IgD-negative memory B cell (primary cell): Measurements from ENCODE around the gene COL18A1. TPM values are rescaled to one million over a fixed set of nuclear protein-coding genes. Genes with fewer than 3 reads are reported as not detected.
A peak's percentile ranks its signal among the peaks of the same experiment; 100 is the strongest.

ENCODE experiments used
- H3K27ac Mint-ChIP-seq, 3 donors: one replicate each; pipeline ENCODE4 v1.8.0; 2020 to 2022; ENCODE audit warnings: mild to moderate bottlenecking in 3 of 3, mixed read lengths in 3 of 3, moderate library complexity in 1 of 3
- H3K27me3 Mint-ChIP-seq: one replicate; pipeline ENCODE4 v1.8.0; 2021; ENCODE audit warnings: mixed read lengths
- H3K36me3 Mint-ChIP-seq: one replicate; pipeline ENCODE4 v1.8.0; 2020; ENCODE audit warnings: mild to moderate bottlenecking, mixed read lengths
- H3K4me1 Mint-ChIP-seq, 3 donors: one replicate each; pipeline ENCODE4 v1.8.0; 2020 to 2022; ENCODE audit warnings: mixed read lengths in 3 of 3, mild to moderate bottlenecking in 1 of 3
- H3K4me3 Mint-ChIP-seq, 4 donors: one replicate each; pipeline ENCODE4 v1.8.0; 2020 to 2022; ENCODE audit warnings: mild to moderate bottlenecking in 4 of 4, mixed read lengths in 4 of 4, moderate library complexity in 3 of 4
- H3K9me3 Mint-ChIP-seq, 3 donors: one replicate each; pipeline ENCODE4 v1.8.0; 2020 to 2021; ENCODE audit warnings: mixed read lengths in 3 of 3, mild to moderate bottlenecking in 1 of 3
- polyA plus RNA-seq: library from polyadenylated mRNA; unstranded; fragments of 300-500 nt; fragmentation: Illumina TruSeq; gene quantifications from one replicate; pipeline ENCODE4 v1.2.3, GENCODE V29; 2021

The COL18A1 gene
- polyA plus RNA-seq, 1 donor from 2014 or later: 4.0 TPM

DNA sequence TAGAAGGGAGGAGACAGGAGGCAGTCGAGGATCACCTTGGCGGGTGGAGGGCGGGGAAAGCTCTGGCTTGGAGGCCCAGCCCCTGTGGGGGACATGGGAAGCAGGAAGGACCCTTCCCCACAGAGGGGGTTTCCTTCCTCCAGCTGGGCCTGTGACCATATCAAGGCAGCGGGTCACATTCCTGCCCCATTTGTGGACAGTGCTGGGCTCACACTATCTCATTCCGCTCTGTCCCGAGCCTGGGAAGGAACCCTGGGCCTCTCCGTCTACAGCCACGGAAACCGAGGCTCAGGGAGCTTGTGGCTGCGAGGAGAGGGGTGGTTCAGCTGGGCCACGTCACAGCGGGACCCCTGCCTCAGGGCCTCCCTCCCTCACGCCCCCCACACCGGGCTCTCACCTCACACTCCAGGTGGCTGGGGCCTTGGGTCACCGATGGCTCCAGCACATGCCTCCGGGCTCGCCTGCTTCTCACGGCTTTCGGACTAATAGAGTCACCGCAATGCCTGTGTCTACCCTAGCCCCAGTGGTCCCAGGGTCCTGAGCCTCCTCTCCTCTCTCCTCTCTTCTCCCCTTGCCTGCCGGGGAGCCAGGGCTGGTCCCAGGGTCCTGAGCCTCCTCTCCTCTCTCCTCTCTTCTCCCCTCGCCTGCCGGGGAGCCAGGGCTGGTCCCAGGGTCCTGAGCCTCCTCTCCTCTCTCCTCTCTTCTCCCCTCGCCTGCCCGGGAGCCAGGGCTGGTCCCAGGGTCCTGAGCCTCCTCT, 80.9 kb downstream of the COL18A1 start:
- Mint-ChIP-seq H3K4me1 (peaks cover 4 to 9% (median 5%) of the 10 kb centered on the region in 3 donors), H3K27me3 (no peaks in the 10 kb centered on the region), H3K36me3 (no peaks in the 10 kb centered on the region), H3K9me3 (no peaks in the 10 kb centered on the region), H3K27ac (peak overlapping the region in 1 of 3 donors; percentile 80), H3K4me3 (no peak overlapping the region)

- no peak overlapping the region for H3K4me3 Mint-ChIP-seq
- H3K27ac Mint-ChIP-seq: peak overlapping the region in 1 of 3 donors; percentile 80
- H3K9me3 Mint-ChIP-seq: no peaks in the 10 kb centered on the region
- no peaks in the 10 kb centered on the region for H3K36me3 Mint-ChIP-seq
- peaks cover 4 to 9% (median 5%) of the 10 kb centered on the region in 3 donors for H3K4me1 Mint-ChIP-seq
- no peaks in the 10 kb centered on the region for H3K27me3 Mint-ChIP-seq
These were observed 81.6 kb downstream of the COL18A1 start for GRCh38 chr21:45486443-45487160.

DNA sequence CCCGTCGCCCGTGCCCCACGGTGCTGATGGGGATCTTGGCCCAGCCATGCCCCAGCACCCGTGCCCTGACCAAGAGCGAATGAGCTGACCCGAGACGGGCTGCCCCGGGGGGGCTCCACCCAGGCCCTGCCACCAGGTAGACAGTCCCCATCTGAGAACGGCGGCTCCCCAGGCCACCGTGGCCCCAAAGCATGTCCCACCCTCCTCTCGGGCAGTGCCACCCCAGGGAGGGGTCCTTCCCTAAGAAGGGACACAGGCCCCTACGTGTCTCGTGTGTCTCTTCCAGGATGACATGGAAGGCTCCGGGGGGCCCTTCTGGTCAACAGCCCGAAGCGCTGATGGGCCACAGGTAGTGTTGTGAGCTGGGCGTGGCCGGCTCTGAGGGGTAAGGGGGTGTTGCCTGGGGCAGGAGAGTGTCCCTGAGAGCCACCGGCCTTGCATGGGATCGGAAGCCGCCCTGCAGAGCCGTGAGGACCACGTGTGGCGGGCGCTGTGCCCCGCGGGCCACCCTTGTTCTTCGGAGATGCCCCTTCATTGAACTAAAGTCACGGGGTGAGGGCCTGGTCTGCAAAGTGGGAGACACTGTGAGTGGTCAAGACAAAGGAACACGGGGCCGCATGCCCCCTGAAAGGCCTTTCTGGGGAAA, 82.3 kb downstream of the COL18A1 start:
- H3K27ac Mint-ChIP-seq: no peak overlapping the region

DNA sequence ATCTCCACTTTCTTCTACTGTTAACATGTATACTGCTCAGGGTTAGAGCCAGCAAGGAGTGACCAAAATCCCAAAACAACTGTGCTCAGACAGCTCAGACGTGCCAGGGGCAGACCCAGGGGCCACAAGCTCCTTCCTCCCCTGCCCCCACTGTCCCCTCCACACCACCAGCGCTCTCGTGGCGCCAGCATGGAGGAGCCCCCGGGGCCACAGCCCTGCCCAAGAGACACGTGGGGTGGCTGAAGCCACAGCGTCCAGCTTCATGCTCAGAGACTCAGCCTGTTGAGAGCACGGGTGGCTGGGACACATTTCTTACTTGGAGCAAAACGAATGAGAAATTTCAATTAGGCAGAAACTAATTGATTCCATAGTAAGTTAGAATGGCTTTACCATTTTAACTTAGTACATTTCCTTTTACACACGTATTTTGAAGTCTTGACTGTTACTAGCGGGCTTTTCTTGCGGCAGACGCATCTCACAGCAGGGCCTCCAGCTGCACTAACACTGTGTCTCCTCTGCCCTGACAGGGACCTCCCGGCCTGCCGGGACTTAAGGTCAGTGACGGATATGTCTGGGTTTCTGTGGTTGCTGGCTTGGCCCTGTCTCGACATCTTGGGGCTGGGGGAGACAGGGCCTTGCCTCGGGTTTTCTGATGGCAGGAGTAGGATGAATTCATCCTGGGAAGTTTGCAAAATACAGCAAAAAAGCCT, 83.1 kb downstream of the COL18A1 start:
- Mint-ChIP-seq H3K4me1 (peaks cover under 1 to 6% (median 2%) of the 10 kb centered on the region in 3 donors), H3K9me3 (no peaks in the 10 kb centered on the region), H3K27me3 (no peaks in the 10 kb centered on the region), H3K36me3 (no peaks in the 10 kb centered on the region), H3K4me3 (no peak overlapping the region), H3K27ac (no peak overlapping the region)

More for the DNA sequence above, 82.3 kb downstream of the COL18A1 start:
- H3K27me3 Mint-ChIP-seq: no peaks in the 10 kb centered on the region
- H3K36me3 Mint-ChIP-seq: no peaks in the 10 kb centered on the region
- peaks cover 4 to 9% (median 5%) of the 10 kb centered on the region in 3 donors for H3K4me1 Mint-ChIP-seq
- H3K9me3 Mint-ChIP-seq: no peaks in the 10 kb centered on the region
- no peak overlapping the region for H3K4me3 Mint-ChIP-seq

- Mint-ChIP-seq H3K27me3 (no peaks in the 10 kb centered on the region), H3K27ac (no peak overlapping the region), H3K36me3 (no peaks in the 10 kb centered on the region), H3K4me3 (no peak overlapping the region), H3K4me1 (peaks cover 0 to 2% (median under 1%) of the 10 kb centered on the region in 3 donors), H3K9me3 (no peaks in the 10 kb centered on the region)
These were observed 84.2 kb downstream of the COL18A1 start for GRCh38 chr21:45488931-45489721.

- no peak overlapping the region for H3K27ac Mint-ChIP-seq
- peaks cover 0 to 2% (median 0%) of the 10 kb centered on the region in 3 donors for H3K4me1 Mint-ChIP-seq
- H3K36me3 Mint-ChIP-seq: no peaks in the 10 kb centered on the region
- no peak overlapping the region for H3K4me3 Mint-ChIP-seq
- H3K27me3 Mint-ChIP-seq: no peaks in the 10 kb centered on the region
- no peaks in the 10 kb centered on the region for H3K9me3 Mint-ChIP-seq
These were observed 84.7 kb downstream of the COL18A1 start for GRCh38 chr21:45489722-45489982.

- no peak overlapping the region for H3K27ac Mint-ChIP-seq
- no peak overlapping the region for H3K4me3 Mint-ChIP-seq
- peaks cover 0 to 2% (median 0%) of the 10 kb centered on the region in 3 donors for H3K4me1 Mint-ChIP-seq
- H3K36me3 Mint-ChIP-seq: no peaks in the 10 kb centered on the region
- H3K9me3 Mint-ChIP-seq: no peaks in the 10 kb centered on the region
- H3K27me3 Mint-ChIP-seq: no peaks in the 10 kb centered on the region
These were observed 85.2 kb downstream of the COL18A1 start for GRCh38 chr21:45490049-45490731.

GRCh38 chr21:45491056-45491455, 86.1 kb downstream of the COL18A1 start:
- Mint-ChIP-seq H3K27me3 (no peaks in the 10 kb centered on the region), H3K4me1 (peaks cover 0 to 2% (median 0%) of the 10 kb centered on the region in 3 donors), H3K4me3 (no peak overlapping the region), H3K9me3 (no peaks in the 10 kb centered on the region), H3K27ac (no peak overlapping the region), H3K36me3 (peaks cover 3% of the 10 kb centered on the region)

- Mint-ChIP-seq H3K27me3 (no peaks in the 10 kb centered on the region), H3K36me3 (peaks cover 3% of the 10 kb centered on the region), H3K4me3 (peak overlapping the region in 1 of 4 donors; percentile 28), H3K27ac (no peak overlapping the region), H3K9me3 (no peaks in the 10 kb centered on the region), H3K4me1 (no peaks in the 10 kb centered on the region)
These were observed 86.7 kb downstream of the COL18A1 start for GRCh38 chr21:45491623-45492022.

- no peaks in the 10 kb centered on the region for H3K27me3 Mint-ChIP-seq
- no peaks in the 10 kb centered on the region for H3K4me1 Mint-ChIP-seq
- peaks cover 3% of the 10 kb centered on the region for H3K36me3 Mint-ChIP-seq
- no peak overlapping the region for H3K4me3 Mint-ChIP-seq
- no peak overlapping the region for H3K27ac Mint-ChIP-seq
- no peaks in the 10 kb centered on the region for H3K9me3 Mint-ChIP-seq
These were observed 87.8 kb downstream of the COL18A1 start for GRCh38 chr21:45492765-45493164.

- no peaks in the 10 kb centered on the region for H3K27me3 Mint-ChIP-seq
- no peak overlapping the region for H3K27ac Mint-ChIP-seq
- H3K4me1 Mint-ChIP-seq: no peaks in the 10 kb centered on the region
- no peak overlapping the region for H3K4me3 Mint-ChIP-seq
- H3K36me3 Mint-ChIP-seq: peaks cover 3% of the 10 kb centered on the region
- no peaks in the 10 kb centered on the region for H3K9me3 Mint-ChIP-seq
These were observed 88.5 kb downstream of the COL18A1 start for GRCh38 chr21:45493401-45494001.

DNA sequence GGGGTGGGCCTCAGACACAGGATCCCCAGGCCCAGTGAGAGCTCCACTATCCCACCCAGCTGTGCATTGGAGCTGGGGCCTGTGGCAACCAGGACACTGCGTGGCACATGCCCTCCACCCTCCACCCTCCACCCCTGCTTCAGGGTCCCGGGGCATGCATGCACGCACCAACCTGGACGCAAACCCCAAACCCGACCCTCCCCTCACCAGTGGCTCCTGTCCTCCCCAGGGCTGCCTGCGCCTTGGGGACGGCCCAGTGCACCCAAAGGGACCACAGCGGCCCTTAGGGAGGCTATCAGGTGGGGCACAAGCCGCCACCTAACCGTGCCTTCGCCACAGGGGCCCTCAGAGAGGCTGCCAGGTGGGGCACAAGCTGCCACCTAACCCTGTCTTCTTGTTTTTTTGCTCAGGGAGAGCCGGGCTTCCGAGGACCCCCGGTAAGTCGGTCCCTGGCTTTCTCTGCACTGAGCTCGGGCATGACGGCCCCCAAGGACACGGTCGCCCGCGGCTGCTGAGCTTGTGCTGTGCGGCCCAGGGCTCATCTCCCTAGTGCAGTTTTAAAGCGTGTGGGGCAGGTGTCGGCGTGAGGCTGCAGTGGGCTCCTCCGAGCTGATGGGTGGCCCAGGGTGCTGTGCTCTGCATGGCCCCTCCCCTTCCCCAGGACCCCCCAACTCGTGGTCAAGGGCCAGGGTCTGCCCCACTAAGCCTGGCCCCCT, 89.3 kb downstream of the COL18A1 start:
- Mint-ChIP-seq H3K27ac (no peak overlapping the region), H3K9me3 (no peaks in the 10 kb centered on the region), H3K4me1 (no peaks in the 10 kb centered on the region), H3K36me3 (peaks cover 3% of the 10 kb centered on the region), H3K4me3 (no peak overlapping the region), H3K27me3 (no peaks in the 10 kb centered on the region)
